Measurements from ENCODE around the gene ROCK2. TPM values are rescaled to one million over a fixed set of nuclear protein-coding genes. Genes with fewer than 3 reads are reported as not detected.

The ROCK2 gene
- total and polyA plus RNA-seq, 8 donors, result 3.5 to 21.5 (median 12.1) TPM

GRCh38 chr2:11250400-11251196 is 93.8 kb downstream of the ROCK2 start:
- no peak for FAIRE-seq
- Histone ChIP-seq H3K4me1 (peaks cover 0 to 4% (median 0%) of the 10 kb centered on the region in 3 donors), H3K9me3 (no peaks in the 10 kb centered on the region), H3K4me3 (no peak overlapping the region), H3K36me3 (no peaks in the 10 kb centered on the region), H3K27ac (no peak overlapping the region), H3K27me3 (no peaks in the 10 kb centered on the region)
- 51 to 56% methylated on average over 4 of the region's 4 CpGs for WGBS, 2 donors
- no peak for TF ChIP-seq CTCF (IDR thresholded peaks at IDR 0.05)
- no peak for ATAC-seq
- intact Hi-C loops (cut with DNase I), result no loop called here
- DNase-seq, result no peak

GRCh38 chr2:11245322-11245721 is 99.1 kb downstream of the ROCK2 start:
- FAIRE-seq, result no peak
- no peak for ATAC-seq
- Histone ChIP-seq H3K4me1 (peaks cover 0 to 11% (median 0%) of the 10 kb centered on the region in 3 donors), H3K27ac (no peak overlapping the region), H3K27me3 (no peaks in the 10 kb centered on the region), H3K9me3 (no peaks in the 10 kb centered on the region), H3K36me3 (no peaks in the 10 kb centered on the region), H3K4me3 (no peak overlapping the region)
- intact Hi-C loops (cut with DNase I), result no loop called here
- no peak for TF ChIP-seq CTCF (IDR thresholded peaks at IDR 0.05)
- no peak for DNase-seq
- WGBS, 2 donors, result 88 to 92% methylated on average over 1 of the region's 1 CpG

- no peaks in the 10 kb centered on the region for H3K27me3 ChIP-seq
- H3K27ac ChIP-seq, result no peak overlapping the region
- FAIRE-seq (no peak), ATAC-seq (peak in 2 of 4 donors; percentile 54 to 55), DNase-seq (no peak)
- no peak overlapping the region for H3K4me3 ChIP-seq
- no peaks in the 10 kb centered on the region for H3K9me3 ChIP-seq
- no peak for TF ChIP-seq CTCF (IDR thresholded peaks at IDR 0.05)
- H3K4me1 ChIP-seq, result peaks cover 0 to 11% (median 0%) of the 10 kb centered on the region in 3 donors
- 98 to 100% methylated on average over 1 of the region's 1 CpG for WGBS, 2 donors
- no peaks in the 10 kb centered on the region for H3K36me3 ChIP-seq
- intact Hi-C loops (cut with DNase I), result no loop called here
Observed at GRCh38 chr2:11244091-11244826, 100.2 kb downstream of the ROCK2 start.

GRCh38 chr2:11243512-11243911 is 100.9 kb downstream of the ROCK2 start:
- Histone ChIP-seq H3K4me1 (peaks cover 0 to 11% (median 0%) of the 10 kb centered on the region in 3 donors), H3K36me3 (no peaks in the 10 kb centered on the region), H3K4me3 (no peak overlapping the region), H3K9me3 (no peaks in the 10 kb centered on the region), H3K27me3 (no peaks in the 10 kb centered on the region), H3K27ac (no peak overlapping the region)
- ATAC-seq, result no peak
- DNase-seq, result no peak
- intact Hi-C loops (cut with DNase I), result no loop called here
- WGBS, 2 donors, result 85 to 90% methylated on average over 1 of the region's 1 CpG
- FAIRE-seq, result no peak
- no peak for TF ChIP-seq CTCF (IDR thresholded peaks at IDR 0.05)
